Hair follicular keratinocyte (primary cell): ENCODE measurements around the gene APCS. TPM values are rescaled to one million over a fixed set of nuclear protein-coding genes. Genes with fewer than 3 reads are reported as not detected.

Source experiments
- total RNA-seq: library from RNA; depleted of rRNA; stranded (reverse); fragments of >200 nt; gene quantifications from 2 replicates; pipeline ENCODE4 v1.2.3, GENCODE V29; 2015

Gene APCS, protein sequence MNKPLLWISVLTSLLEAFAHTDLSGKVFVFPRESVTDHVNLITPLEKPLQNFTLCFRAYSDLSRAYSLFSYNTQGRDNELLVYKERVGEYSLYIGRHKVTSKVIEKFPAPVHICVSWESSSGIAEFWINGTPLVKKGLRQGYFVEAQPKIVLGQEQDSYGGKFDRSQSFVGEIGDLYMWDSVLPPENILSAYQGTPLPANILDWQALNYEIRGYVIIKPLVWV
- total RNA-seq = not detected in 2 replicates

DNA sequence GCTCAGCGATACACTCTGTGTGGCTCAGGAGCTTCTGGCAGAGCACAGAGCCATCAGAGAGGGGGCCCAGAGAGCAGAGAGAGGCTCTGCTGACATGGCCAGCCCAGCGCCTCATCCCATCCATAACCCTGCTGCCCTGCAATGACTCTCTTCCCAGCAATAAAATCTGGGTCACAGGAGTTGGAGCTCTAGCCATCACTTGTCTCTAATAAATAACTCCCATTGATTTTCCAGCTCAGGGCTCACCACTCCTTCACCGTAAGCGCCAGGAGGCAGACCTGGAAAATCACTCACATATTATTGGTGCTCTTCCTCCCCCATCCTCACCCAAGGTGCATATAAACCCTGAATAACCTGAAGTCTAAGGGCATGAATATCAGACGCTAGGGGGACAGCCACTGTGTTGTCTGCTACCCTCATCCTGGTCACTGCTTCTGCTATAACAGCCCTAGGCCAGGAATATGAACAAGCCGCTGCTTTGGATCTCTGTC, at the start of gene APCS:
TSS of gene APCS (plus strand) at position 366 of the 491 bp plus-strand sequence. CDS start at position 462, 96 bp downstream.

Other genes with a start within 250 kb of the APCS start
- gene OR10J4, start 155.6 kb upstream of the APCS start, total RNA-seq = not detected in 2 replicates
- not detected in 2 replicates for gene OR10J1, start 148.1 kb upstream of the APCS start, total RNA-seq
- not detected in 2 replicates for gene OR10J5, start 51.8 kb upstream of the APCS start, total RNA-seq
- gene CRP, start 126.8 kb downstream of the APCS start, total RNA-seq = not detected in 2 replicates
- gene DUSP23, start 193.1 kb downstream of the APCS start, total RNA-seq = 53.3 and 54.1 TPM in 2 replicates
- not detected in 2 replicates for gene FCRL6, start 214.5 kb downstream of the APCS start, total RNA-seq
- 0.72 TPM in 1 of 2 replicates, not detected in the other for gene SLAMF8, start 239.0 kb downstream of the APCS start, total RNA-seq